Transverse colon (tissue), 4 donors: ENCODE measurements around the gene H6PD. TPM values are rescaled to one million over a fixed set of nuclear protein-coding genes. Genes with fewer than 3 reads are reported as not detected.
A peak's percentile ranks its signal among the peaks of the same experiment; 100 is the strongest.

ENCODE experiments used
- DNase-seq: peaks from one replicate; pipeline ENCODE4 v3.0.0-alpha.2; 2019
- H3K27ac ChIP-seq, 4 donors: fragments of 200-600 bp; sonication (generic); 2 replicates each; pipeline ENCODE4 v1.5.1; 2016 to 2018; ENCODE audit warnings: inconsistent platforms in 4 of 4
- H3K27me3 ChIP-seq: fragments of 200-600 bp; sonication (generic); 2 replicates; pipeline ENCODE4 v1.5.1; 2017; ENCODE audit warnings: inconsistent platforms
- H3K36me3 ChIP-seq, 4 donors: fragments of 200-600 bp; sonication (generic); 2 replicates each; pipeline ENCODE4 v1.5.1; 2017 to 2019; ENCODE audit warnings: inconsistent platforms in 4 of 4
- H3K4me1 ChIP-seq, 4 donors: fragments of 200-600 bp; sonication (generic); 2 replicates each; pipeline ENCODE4 v1.5.1; 2017 to 2020; ENCODE audit warnings: inconsistent platforms in 4 of 4
- H3K4me3 ChIP-seq, 4 donors: fragments of 200-600 bp; sonication (generic); 1 replicate in 1 of 4; 2 replicates in 3 of 4; pipeline versions ENCODE4 v1.5.1 to v1.6.1; 2017 to 2019; ENCODE audit warnings: inconsistent platforms in 4 of 4
- H3K9me3 ChIP-seq, 2 donors: fragments of 200-600 bp; sonication (generic); 2 replicates each; pipeline ENCODE4 v1.5.1; 2017 to 2019; ENCODE audit warnings: inconsistent platforms in 2 of 2
- CTCF ChIP-seq, 5 experiments: fragments of 200-600 bp in 3 of 5; fragments of 450-650 bp in 2 of 5; sonication (generic) in 3 of 5; IDR thresholded peaks; 1 replicate in 2 of 5; 2 replicates in 3 of 5; pipeline ENCODE4 v1.5.1; 2016 to 2017; ENCODE audit warnings: antibody characterized with exemption in 5 of 5, inconsistent platforms in 3 of 5, mild to moderate bottlenecking in 2 of 5, moderate library complexity in 1 of 5
- EP300 ChIP-seq: sonication (generic); formaldehyde crosslinking; IDR thresholded peaks from one replicate; pipeline ENCODE4 v1.6.1; 2017; ENCODE audit warnings: antibody characterized with exemption, low read depth
- POLR2A ChIP-seq: fragments of 450-650 bp; IDR thresholded peaks from one replicate; pipeline ENCODE4 v1.6.1; 2016; ENCODE audit warnings: antibody characterized with exemption, mild to moderate bottlenecking, moderate library complexity
- POLR2AphosphoS5 ChIP-seq, 3 donors: sonication (generic); formaldehyde crosslinking; IDR thresholded peaks; one replicate each; pipeline ENCODE4 v1.6.1; 2016; ENCODE audit warnings: antibody characterized with exemption in 3 of 3
- WGBS, 2 donors: methylation state at CpG; one replicate each; pipeline ENCODE4 v1.1.5; 2018; ENCODE audit warnings: low coverage in 1 of 2; 5-methylcytosine and 5-hydroxymethylcytosine counted together
- in situ Hi-C, 4 donors: fragments of 200-750 bp; cut with MboI; loops; one replicate each; pipeline versions ENCODE4 v1.15.0 to v1.15.1; 2017; ENCODE audit warnings: low sequenced_read_pairs in 3 of 4, low pct_ligation_motif_present in 1 of 4, low pct_unique_long_range_greater_than_20kb in 1 of 4
- intact Hi-C: fragments of 100-400 bp; cut with DNase I; formaldehyde crosslinking; loops from one replicate; pipeline ENCODE4 v1.15.1; 2023; ENCODE audit warnings: low total_unique reads
- total RNA-seq, 4 donors: library from RNA; depleted of rRNA; stranded (reverse); fragments of >200 nt; gene quantifications; one replicate each; pipeline ENCODE4 v1.1.0, GENCODE V29; 2016

Gene H6PD
- total RNA-seq, 4 donors from 2014 or later = 24.1 to 49.4 (median 26.7) TPM

GRCh38 chr1:9294910-9295636 lies 60.5 kb downstream of the H6PD start:
- intact Hi-C loops (loop anchor here (5.0 to 10.0 kb wide), 2 partner anchors 80 to 157 kb away; no protein-coding TSS in a partner anchor), in situ Hi-C loops (loop anchor here in 1 of 4 donors (25.0 kb wide), 1 partner anchor 167 kb away; no protein-coding TSS in a partner anchor)
- TF ChIP-seq EP300 (no peak), CTCF (IDR thresholded peaks at IDR 0.05) (peak in 2 of 5 experiments; percentile 14 to 44), POLR2AphosphoS5 (IDR thresholded peaks at IDR 0.05) (peak in 2 of 3 donors; percentile 8 to 22), POLR2A (no peak)
- H3K36me3 ChIP-seq = no peaks in the 10 kb centered on the region
- peak overlapping the region in 3 of 4 donors; percentile 18 to 83 (median 82) for H3K4me3 ChIP-seq
- peaks cover 22 to 55% (median 32%) of the 10 kb centered on the region in 4 donors for H3K4me1 ChIP-seq
- H3K9me3 ChIP-seq = no peaks in the 10 kb centered on the region
- no peaks in the 10 kb centered on the region for H3K27me3 ChIP-seq
- WGBS, 2 donors = 48% methylated on average over 10 of the region's 10 CpGs; no CpG with 5 or more reads in 1 of the 2 donors
- H3K27ac ChIP-seq = peak overlapping the region; percentile 94 to 96 (median 96)
- peak; percentile 50 for DNase-seq

DNA sequence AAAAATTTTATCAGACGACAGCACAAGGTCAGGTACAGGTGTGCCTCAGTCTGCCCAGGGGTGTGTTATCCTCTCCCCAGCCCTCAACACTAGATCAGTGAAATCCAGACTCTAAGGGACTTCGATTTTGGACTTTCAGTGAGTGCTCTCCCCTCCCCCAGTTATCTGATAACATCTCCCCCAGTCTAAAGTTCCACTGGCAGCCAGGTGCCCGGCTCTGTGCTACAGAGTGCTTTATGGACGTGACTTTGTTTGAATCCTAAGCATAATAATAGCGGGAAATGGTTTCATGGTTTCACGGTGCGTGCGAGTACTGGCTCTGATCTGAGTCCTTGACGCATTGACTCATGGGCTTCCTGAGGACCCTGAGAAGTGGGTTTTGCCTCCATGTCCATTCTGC lies 61.3 kb downstream of the H6PD start:
- 82% methylated on average over 9 of the region's 9 CpGs; no CpG with 5 or more reads in 1 of the 2 donors for WGBS, 2 donors
- intact Hi-C loops (loop anchor here (10.0 kb wide), 1 partner anchor 79 kb away; no protein-coding TSS in a partner anchor), in situ Hi-C loops (loop anchor here in 1 of 4 donors (25.0 kb wide), 1 partner anchor 166 kb away; no protein-coding TSS in a partner anchor)
- no peak for TF ChIP-seq EP300
- TF ChIP-seq POLR2AphosphoS5 (IDR thresholded peaks at IDR 0.05) = no peak
- TF ChIP-seq POLR2A = no peak
- no peak for TF ChIP-seq CTCF (IDR thresholded peaks at IDR 0.05)
- H3K36me3 ChIP-seq = no peaks in the 10 kb centered on the region
- no peaks in the 10 kb centered on the region for H3K27me3 ChIP-seq
- no peaks in the 10 kb centered on the region for H3K9me3 ChIP-seq
- peak overlapping the region in 2 of 4 donors; percentile 96 for H3K27ac ChIP-seq
- peaks cover 30 to 63% (median 40%) of the 10 kb centered on the region in 4 donors for H3K4me1 ChIP-seq
- no peak overlapping the region for H3K4me3 ChIP-seq
- no peak for DNase-seq

GRCh38 chr1:9296850-9297249 lies 62.3 kb downstream of the H6PD start:
- Histone ChIP-seq H3K27me3 (no peaks in the 10 kb centered on the region), H3K27ac (peak overlapping the region in 1 of 4 donors; percentile 2), H3K4me1 (peaks cover 32 to 64% (median 36%) of the 10 kb centered on the region in 4 donors), H3K36me3 (no peaks in the 10 kb centered on the region), H3K9me3 (no peaks in the 10 kb centered on the region), H3K4me3 (no peak overlapping the region)
- TF ChIP-seq POLR2AphosphoS5 (IDR thresholded peaks at IDR 0.05) (peak in 1 of 3 donors; percentile 24), POLR2A (no peak), EP300 (no peak), CTCF (IDR thresholded peaks at IDR 0.05) (no peak)
- no peak for DNase-seq
- in situ Hi-C loops (loop anchor here in 1 of 4 donors (25.0 kb wide), 1 partner anchor 165 kb away; no protein-coding TSS in a partner anchor), intact Hi-C loops (loop anchor here (10.0 kb wide), 1 partner anchor 78 kb away; no protein-coding TSS in a partner anchor)
- 85% methylated on average over 6 of the region's 6 CpGs; no CpG with 5 or more reads in 1 of the 2 donors for WGBS, 2 donors

GRCh38 chr1:9297831-9298230 lies 63.3 kb downstream of the H6PD start:
- H3K4me1 ChIP-seq = peaks cover 39 to 69% (median 44%) of the 10 kb centered on the region in 4 donors
- no peak for TF ChIP-seq CTCF (IDR thresholded peaks at IDR 0.05)
- TF ChIP-seq POLR2A = no peak
- no peak for TF ChIP-seq EP300
- TF ChIP-seq POLR2AphosphoS5 (IDR thresholded peaks at IDR 0.05) = no peak
- no peak overlapping the region for H3K4me3 ChIP-seq
- WGBS, 2 donors = 46 to 76% methylated on average over 4 to 9 of the region's 9 CpGs
- intact Hi-C loops = loop anchor here (10.0 kb wide), 1 partner anchor 77 kb away; no protein-coding TSS in a partner anchor
- no peaks in the 10 kb centered on the region for H3K27me3 ChIP-seq
- no peaks in the 10 kb centered on the region for H3K9me3 ChIP-seq
- in situ Hi-C loops = loop anchor here in 1 of 4 donors (25.0 kb wide), 1 partner anchor 164 kb away; no protein-coding TSS in a partner anchor
- no peak overlapping the region for H3K27ac ChIP-seq
- H3K36me3 ChIP-seq = no peaks in the 10 kb centered on the region
- DNase-seq = no peak
